CD4-positive, alpha-beta T cell treated with Interleukin-6 for 4 hours (primary cell): ENCODE data around the gene PDE4D.
"Not testable (repeated sequence)": the region's sequence is repeated elsewhere in the genome, so short reads cannot be mapped to it uniquely, and the experiment has no call there.

ENCODE experiments used
- DNase-seq: peaks from one replicate; pipeline ENCODE4 v3.0.0-alpha.2; 2020; ENCODE audit warnings: mixed read lengths

Gene PDE4D

GRCh38 chr5:59458966-59459729, 434.4 kb downstream of the PDE4D start:
- no peak for DNase-seq

- no peak for DNase-seq
Observed at GRCh38 chr5:59458321-59458720, 435.2 kb downstream of the PDE4D start.

- DNase-seq: no peak
Observed at GRCh38 chr5:59449905-59450644, 443.5 kb downstream of the PDE4D start.

- DNase-seq: no peak
Observed at GRCh38 chr5:59446356-59446755, 447.2 kb downstream of the PDE4D start.

- DNase-seq: no peak
Observed at GRCh38 chr5:59445741-59446140, 447.8 kb downstream of the PDE4D start.

- DNase-seq: no peak
Observed at GRCh38 chr5:59439303-59439702, 454.2 kb downstream of the PDE4D start.

- DNase-seq: no peak
Observed at GRCh38 chr5:59437176-59437575, 456.4 kb downstream of the PDE4D start.

GRCh38 chr5:59436364-59437148, 457.0 kb downstream of the PDE4D start:
- no peak for DNase-seq

GRCh38 chr5:59433174-59433573, 460.4 kb downstream of the PDE4D start:
- no peak for DNase-seq

GRCh38 chr5:59430066-59430685, 463.4 kb downstream of the PDE4D start:
- DNase-seq: no peak

- DNase-seq: no peak
Observed at GRCh38 chr5:59428391-59428790, 465.1 kb downstream of the PDE4D start.

- no peak for DNase-seq
Observed at GRCh38 chr5:59424515-59424914, 469.0 kb downstream of the PDE4D start.

- DNase-seq: no peak
Observed at GRCh38 chr5:59423021-59423420, 470.5 kb downstream of the PDE4D start.

- DNase-seq: no peak
Observed at GRCh38 chr5:59421986-59422941, 471.3 kb downstream of the PDE4D start.

- no peak for DNase-seq
Observed at GRCh38 chr5:59420596-59420995, 472.9 kb downstream of the PDE4D start.

GRCh38 chr5:59418808-59419207, 474.7 kb downstream of the PDE4D start:
- DNase-seq: no peak

- DNase-seq: no peak
Observed at GRCh38 chr5:59416451-59416850, 477.1 kb downstream of the PDE4D start.

GRCh38 chr5:59416026-59416425, 477.5 kb downstream of the PDE4D start:
- DNase-seq: no peak

- DNase-seq: no peak
Observed at GRCh38 chr5:59412428-59412827, 481.1 kb downstream of the PDE4D start.

- not testable (repeated sequence) for DNase-seq
Observed at GRCh38 chr5:59408997-59409396, 484.5 kb downstream of the PDE4D start.

GRCh38 chr5:59407967-59408366, 485.6 kb downstream of the PDE4D start:
- DNase-seq: no peak

GRCh38 chr5:59401637-59402036, 491.9 kb downstream of the PDE4D start:
- DNase-seq: no peak
